GM12878 (cell line): Measurements from ENCODE around the gene OR2T35.

Experiments
- BMI1 ChIP-seq: fragments of 450-650 bp; IDR thresholded peaks from 2 replicates; pipeline ENCODE4 v1.6.1; 2016; ENCODE audit warnings: mild to moderate bottlenecking, moderate library complexity, borderline replicate concordance
- BRCA1 ChIP-seq: IDR thresholded peaks from 2 replicates; pipeline ENCODE4 v1.6.1; 2011; ENCODE audit warnings: low read depth, low read length, improper control_type of control experiment
- CBX5 ChIP-seq: sonication (generic); IDR thresholded peaks from 2 replicates; pipeline ENCODE4 v1.6.1; 2016; ENCODE audit warnings: low read depth, moderate library complexity, mild to moderate bottlenecking, inconsistent platforms
- EZH2 ChIP-seq: IDR thresholded peaks from 2 replicates; pipeline ENCODE4 v1.6.1; 2012; ENCODE audit warnings: low read depth, mild to moderate bottlenecking, control low read depth, inconsistent platforms, low read length, borderline replicate concordance; ENCODE audit not compliant: control insufficient read depth
- GABPA ChIP-seq: IDR thresholded peaks from 2 replicates; pipeline ENCODE4 v1.6.1; 2014; ENCODE audit warnings: antibody characterized with exemption, low read depth, mild to moderate bottlenecking, inconsistent platforms
- HDAC6 ChIP-seq: fragments of 200-600 bp; sonication (generic); IDR thresholded peaks from one replicate; pipeline ENCODE4 v1.8.0; 2017; ENCODE audit warnings: antibody characterized with exemption; ENCODE audit not compliant: unreplicated experiment
- PAX5 ChIP-seq: IDR thresholded peaks from 2 replicates; pipeline ENCODE4 v1.6.1; 2011; ENCODE audit warnings: low read depth, low read length, borderline replicate concordance
- POLR2A ChIP-seq: IDR thresholded peaks from 2 replicates; pipeline ENCODE4 v1.6.1; 2011; ENCODE audit warnings: low read depth, mild to moderate bottlenecking, low read length
- POLR2AphosphoS5 ChIP-seq: IDR thresholded peaks from 2 replicates; pipeline ENCODE4 v1.6.1; 2011; ENCODE audit warnings: mild to moderate bottlenecking, low read length, inconsistent platforms
- TF ChIP-seq, protein P1 (sequence below), 3 experiments: IDR thresholded peaks in 2 of 3; conservative IDR thresholded peaks in 1 of 3; 2 replicates each; pipeline ENCODE4 v1.5.1; 2011; ENCODE audit warnings: low read depth in 3 of 3, low read length in 3 of 3, mild to moderate bottlenecking in 3 of 3, control low read depth in 2 of 3, moderate library complexity in 2 of 3, inconsistent platforms in 1 of 3, mixed read lengths in 1 of 3; ENCODE audit not compliant: control insufficient read depth in 2 of 3, insufficient read depth in 1 of 3; ENCODE audit errors: extremely low read depth in 1 of 3
- TF ChIP-seq, protein P2 (sequence below): IDR thresholded peaks from 2 replicates; pipeline ENCODE4 v1.6.1; 2012; ENCODE audit warnings: mild to moderate bottlenecking, low read depth, low read length
- TF ChIP-seq, protein P3 (sequence below): IDR thresholded peaks from 2 replicates; pipeline ENCODE4 v1.6.1; 2011; ENCODE audit warnings: mild to moderate bottlenecking, low read depth, low read length, moderate library complexity; ENCODE audit not compliant: insufficient replicate concordance
- TF ChIP-seq, protein P4 (sequence below): IDR thresholded peaks from 2 replicates; pipeline ENCODE4 v1.6.1; 2012; ENCODE audit warnings: low read depth, low read length, improper control_type of control experiment

DNA sequence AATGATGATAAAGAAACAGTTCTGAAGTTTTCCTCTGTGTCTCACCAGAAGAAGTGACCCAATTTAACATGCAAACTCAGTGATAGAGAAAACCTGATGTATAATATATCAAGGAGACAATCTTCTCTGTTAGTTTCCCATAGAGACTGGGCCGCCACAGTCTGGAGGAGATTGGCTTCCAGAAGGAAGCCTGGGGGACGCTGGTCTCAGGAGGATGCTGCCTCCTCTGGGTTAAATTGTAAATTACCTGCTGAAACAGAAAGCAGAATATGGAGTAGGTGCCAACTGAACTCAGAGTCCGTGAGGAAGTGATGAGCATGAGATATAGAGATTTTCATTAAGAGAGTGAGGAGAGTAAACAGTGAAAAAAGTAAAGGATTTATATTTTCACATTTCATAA lies 41.7 kb upstream of the OR2T35 start:
- TF ChIP-seq, protein P1, sequence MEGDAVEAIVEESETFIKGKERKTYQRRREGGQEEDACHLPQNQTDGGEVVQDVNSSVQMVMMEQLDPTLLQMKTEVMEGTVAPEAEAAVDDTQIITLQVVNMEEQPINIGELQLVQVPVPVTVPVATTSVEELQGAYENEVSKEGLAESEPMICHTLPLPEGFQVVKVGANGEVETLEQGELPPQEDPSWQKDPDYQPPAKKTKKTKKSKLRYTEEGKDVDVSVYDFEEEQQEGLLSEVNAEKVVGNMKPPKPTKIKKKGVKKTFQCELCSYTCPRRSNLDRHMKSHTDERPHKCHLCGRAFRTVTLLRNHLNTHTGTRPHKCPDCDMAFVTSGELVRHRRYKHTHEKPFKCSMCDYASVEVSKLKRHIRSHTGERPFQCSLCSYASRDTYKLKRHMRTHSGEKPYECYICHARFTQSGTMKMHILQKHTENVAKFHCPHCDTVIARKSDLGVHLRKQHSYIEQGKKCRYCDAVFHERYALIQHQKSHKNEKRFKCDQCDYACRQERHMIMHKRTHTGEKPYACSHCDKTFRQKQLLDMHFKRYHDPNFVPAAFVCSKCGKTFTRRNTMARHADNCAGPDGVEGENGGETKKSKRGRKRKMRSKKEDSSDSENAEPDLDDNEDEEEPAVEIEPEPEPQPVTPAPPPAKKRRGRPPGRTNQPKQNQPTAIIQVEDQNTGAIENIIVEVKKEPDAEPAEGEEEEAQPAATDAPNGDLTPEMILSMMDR (IDR thresholded peaks at IDR 0.05 in 2 of 3, conservative IDR thresholded peaks at IDR 0.05 in 1 of 3; ENCODE audit: control insufficient read depth in 2 of 3, extremely low read depth in 1 of 3, insufficient read depth in 1 of 3, low read depth in 3 of 3, low read length in 3 of 3): peak; percentile 45 to 70 (median 70); a peak in 5 of 6 replicates
- TF ChIP-seq GABPA: no peak
- peak; percentile 88 for TF ChIP-seq CBX5
- no peak for TF ChIP-seq POLR2A
- no peak for TF ChIP-seq HDAC6
- no peak for TF ChIP-seq POLR2AphosphoS5
- TF ChIP-seq BMI1: no peak
- no peak for TF ChIP-seq BRCA1
- TF ChIP-seq PAX5: no peak
- TF ChIP-seq, protein P2, sequence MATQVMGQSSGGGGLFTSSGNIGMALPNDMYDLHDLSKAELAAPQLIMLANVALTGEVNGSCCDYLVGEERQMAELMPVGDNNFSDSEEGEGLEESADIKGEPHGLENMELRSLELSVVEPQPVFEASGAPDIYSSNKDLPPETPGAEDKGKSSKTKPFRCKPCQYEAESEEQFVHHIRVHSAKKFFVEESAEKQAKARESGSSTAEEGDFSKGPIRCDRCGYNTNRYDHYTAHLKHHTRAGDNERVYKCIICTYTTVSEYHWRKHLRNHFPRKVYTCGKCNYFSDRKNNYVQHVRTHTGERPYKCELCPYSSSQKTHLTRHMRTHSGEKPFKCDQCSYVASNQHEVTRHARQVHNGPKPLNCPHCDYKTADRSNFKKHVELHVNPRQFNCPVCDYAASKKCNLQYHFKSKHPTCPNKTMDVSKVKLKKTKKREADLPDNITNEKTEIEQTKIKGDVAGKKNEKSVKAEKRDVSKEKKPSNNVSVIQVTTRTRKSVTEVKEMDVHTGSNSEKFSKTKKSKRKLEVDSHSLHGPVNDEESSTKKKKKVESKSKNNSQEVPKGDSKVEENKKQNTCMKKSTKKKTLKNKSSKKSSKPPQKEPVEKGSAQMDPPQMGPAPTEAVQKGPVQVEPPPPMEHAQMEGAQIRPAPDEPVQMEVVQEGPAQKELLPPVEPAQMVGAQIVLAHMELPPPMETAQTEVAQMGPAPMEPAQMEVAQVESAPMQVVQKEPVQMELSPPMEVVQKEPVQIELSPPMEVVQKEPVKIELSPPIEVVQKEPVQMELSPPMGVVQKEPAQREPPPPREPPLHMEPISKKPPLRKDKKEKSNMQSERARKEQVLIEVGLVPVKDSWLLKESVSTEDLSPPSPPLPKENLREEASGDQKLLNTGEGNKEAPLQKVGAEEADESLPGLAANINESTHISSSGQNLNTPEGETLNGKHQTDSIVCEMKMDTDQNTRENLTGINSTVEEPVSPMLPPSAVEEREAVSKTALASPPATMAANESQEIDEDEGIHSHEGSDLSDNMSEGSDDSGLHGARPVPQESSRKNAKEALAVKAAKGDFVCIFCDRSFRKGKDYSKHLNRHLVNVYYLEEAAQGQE: no peak
- TF ChIP-seq, protein P3, sequence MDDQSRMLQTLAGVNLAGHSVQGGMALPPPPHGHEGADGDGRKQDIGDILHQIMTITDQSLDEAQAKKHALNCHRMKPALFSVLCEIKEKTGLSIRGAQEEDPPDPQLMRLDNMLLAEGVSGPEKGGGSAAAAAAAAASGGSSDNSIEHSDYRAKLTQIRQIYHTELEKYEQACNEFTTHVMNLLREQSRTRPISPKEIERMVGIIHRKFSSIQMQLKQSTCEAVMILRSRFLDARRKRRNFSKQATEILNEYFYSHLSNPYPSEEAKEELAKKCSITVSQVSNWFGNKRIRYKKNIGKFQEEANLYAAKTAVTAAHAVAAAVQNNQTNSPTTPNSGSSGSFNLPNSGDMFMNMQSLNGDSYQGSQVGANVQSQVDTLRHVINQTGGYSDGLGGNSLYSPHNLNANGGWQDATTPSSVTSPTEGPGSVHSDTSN: no peak
- no peak for TF ChIP-seq EZH2
- TF ChIP-seq, protein P4, sequence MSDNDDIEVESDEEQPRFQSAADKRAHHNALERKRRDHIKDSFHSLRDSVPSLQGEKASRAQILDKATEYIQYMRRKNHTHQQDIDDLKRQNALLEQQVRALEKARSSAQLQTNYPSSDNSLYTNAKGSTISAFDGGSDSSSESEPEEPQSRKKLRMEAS: no peak
